OCI-LY7 (cell line): Measurements from ENCODE around the gene RAB22A. TPM values are rescaled to one million over a fixed set of nuclear protein-coding genes. Genes with fewer than 3 reads are reported as not detected.

Experiments
- BruUV-seq: library from RNA; stranded (reverse); fragments of 400-500 nt; replicated peaks from 2 replicates; lab custom pipeline; 2021; lab: Mats Ljungman, UMichigan
- CTCF ChIA-PET: fragments of 300-600 bp; sonication (Branson Sonifier 250); formaldehyde crosslinking; loops from one replicate; lab custom pipeline; 2022; ENCODE audit warnings: antibody characterized with exemption; ENCODE audit not compliant: unreplicated experiment; lab: Charles Lee
- POLR2A ChIA-PET: fragments of 300-600 bp; sonication (Branson Sonifier 250); formaldehyde crosslinking; loops from one replicate; lab custom pipeline; 2022; ENCODE audit warnings: antibody characterized with exemption; lab: Charles Lee
- DNase-seq: peaks from one replicate; pipeline ENCODE4 v3.0.0-alpha.2; 2015; ENCODE audit warnings: low spot score
- H2AFZ ChIP-seq: fragments of 200-600 bp; sonication (generic), shearing (Covaris generic); 2 replicates; pipeline ENCODE4 v1.6.1; 2014; ENCODE audit warnings: mild to moderate bottlenecking, antibody characterized with exemption, low read length, moderate library complexity
- H3K27ac ChIP-seq: fragments of 200-600 bp; sonication (generic); 2 replicates; pipeline ENCODE4 v1.5.1; 2014; ENCODE audit warnings: mixed run types, low read depth, mild to moderate bottlenecking, moderate library complexity, low read length, inconsistent platforms; ENCODE audit not compliant: poor library complexity, severe bottlenecking
- H3K36me3 ChIP-seq: fragments of 200-600 bp; sonication (generic); 2 replicates; pipeline ENCODE4 v1.6.1; 2014; ENCODE audit warnings: mild to moderate bottlenecking, antibody characterized with exemption, low read length, moderate library complexity, mixed read lengths; ENCODE audit not compliant: insufficient read depth
- H3K4me1 ChIP-seq: fragments of 200-600 bp; sonication (generic); 2 replicates; pipeline ENCODE4 v1.5.1; 2014; ENCODE audit warnings: mild to moderate bottlenecking, low read length; ENCODE audit not compliant: insufficient read depth, poor library complexity, severe bottlenecking
- H3K4me2 ChIP-seq: fragments of 200-600 bp; sonication (generic); 2 replicates; pipeline ENCODE4 v1.6.1; 2014; ENCODE audit warnings: mild to moderate bottlenecking, low read length
- H3K4me3 ChIP-seq: fragments of 200-600 bp; sonication (generic); 2 replicates; pipeline ENCODE4 v1.5.1; 2014; ENCODE audit warnings: mild to moderate bottlenecking, low read depth, low read length; ENCODE audit not compliant: poor library complexity, severe bottlenecking
- H3K79me2 ChIP-seq: fragments of 200-600 bp; sonication (generic); 2 replicates; pipeline ENCODE4 v1.6.1; 2016; ENCODE audit warnings: low read depth, mild to moderate bottlenecking, low read length, moderate library complexity, mixed read lengths; ENCODE audit not compliant: insufficient read depth
- H3K9me2 ChIP-seq: fragments of 200-600 bp; sonication (generic); 2 replicates; pipeline ENCODE4 v1.6.1; 2016; ENCODE audit warnings: mild to moderate bottlenecking, low read length, mixed read lengths; ENCODE audit not compliant: insufficient read depth
- H3K9me3 ChIP-seq: fragments of 200-600 bp; sonication (generic); 2 replicates; pipeline ENCODE4 v1.6.1; 2014; ENCODE audit warnings: mild to moderate bottlenecking, mixed run types, low read length, mixed read lengths
- H4K20me1 ChIP-seq: fragments of 200-600 bp; sonication (generic); 2 replicates; pipeline ENCODE4 v1.6.1; 2014; ENCODE audit warnings: mild to moderate bottlenecking, antibody characterized with exemption, low read length, moderate library complexity, mixed read lengths; ENCODE audit not compliant: insufficient read depth
- CTCF ChIP-seq: fragments of 200-600 bp; sonication (generic); conservative IDR thresholded peaks from 2 replicates; pipeline ENCODE4 v1.5.1; 2014; ENCODE audit warnings: mild to moderate bottlenecking, antibody characterized with exemption, low read length, moderate library complexity, mixed read lengths
- EZH2phosphoT487 ChIP-seq: fragments of 200-600 bp; sonication (generic); IDR thresholded peaks from 2 replicates; pipeline ENCODE4 v1.6.1; 2018; ENCODE audit warnings: low read depth, borderline replicate concordance, mild to moderate bottlenecking, mixed run types, antibody characterized with exemption, low read length, moderate library complexity, mixed read lengths
- intact Hi-C: fragments of 100-400 bp; cut with micrococcal nuclease; formaldehyde crosslinking; loops from one replicate; pipeline ENCODE4 v1.10.0; 2022; ENCODE audit not compliant: unreplicated experiment
- total RNA-seq, 2 experiments: library from RNA; depleted of rRNA in 1 of 2; stranded (reverse); fragments of >200 nt in 1 of 2; shearing (Covaris generic) in 1 of 2; gene quantifications; 2 replicates each; pipeline ENCODE4 v1.2.3, GENCODE V29; 2014 to 2022

Gene RAB22A
- total RNA-seq, 2 experiments from 2014 or later: 7.0 to 13.4 TPM

GRCh38 chr20:58308290-58308679 lies 1.2 kb upstream of the RAB22A start:
- H3K9me3 ChIP-seq: no peaks in the 10 kb centered on the region
- H2AFZ ChIP-seq: no peak overlapping the region
- H3K79me2 ChIP-seq: peaks cover 17% of the 10 kb centered on the region; the same call in 1 of the 2 replicates
- H3K4me2 ChIP-seq: peak overlapping the region; percentile 67; the same call in 1 of the 2 replicates
- ChIA-PET POLR2A (no interaction called here), CTCF (no interaction called here)
- H3K4me3 ChIP-seq: peak overlapping the region; percentile 94
- H3K36me3 ChIP-seq: peaks cover 17% of the 10 kb centered on the region
- H3K27ac ChIP-seq: no peak overlapping the region
- H3K4me1 ChIP-seq: peaks cover 25% of the 10 kb centered on the region
- no peaks in the 10 kb centered on the region for H3K9me2 ChIP-seq
- TF ChIP-seq CTCF (no peak), EZH2phosphoT487 (no peak)
- TSS peak; percentile 50 for BruUV-seq
- intact Hi-C loops: loop anchor here (10.0 kb wide), 1 partner anchor 137 kb away; no protein-coding TSS in a partner anchor
- no peaks in the 10 kb centered on the region for H4K20me1 ChIP-seq
- no peak for DNase-seq

- no peak overlapping the region for H3K27ac ChIP-seq
- H3K9me3 ChIP-seq: no peaks in the 10 kb centered on the region
- ChIA-PET CTCF (no interaction called here), POLR2A (interaction anchor here (1.6 kb wide), 1 partner anchor 13 kb away, joined by 5 read pairs; no protein-coding TSS in a partner anchor)
- peak overlapping the region; percentile 67 for H3K4me2 ChIP-seq
- intact Hi-C loops: loop anchor here (10.0 kb wide), 1 partner anchor 136 kb away; no protein-coding TSS in a partner anchor
- peaks cover 23% of the 10 kb centered on the region for H3K36me3 ChIP-seq
- TF ChIP-seq EZH2phosphoT487 (no peak), CTCF (no peak)
- H3K4me3 ChIP-seq: peak overlapping the region; percentile 94
- peak overlapping the region; percentile 87 for H2AFZ ChIP-seq
- H3K4me1 ChIP-seq: peaks cover 25% of the 10 kb centered on the region
- H3K9me2 ChIP-seq: no peaks in the 10 kb centered on the region
- H3K79me2 ChIP-seq: peaks cover 17% of the 10 kb centered on the region; the same call in 1 of the 2 replicates
- BruUV-seq: no TSS peak
- DNase-seq: peak; percentile 61
- H4K20me1 ChIP-seq: no peaks in the 10 kb centered on the region
Measured at GRCh38 chr20:58308680-58309527, 611 bp upstream of the RAB22A start.
